Prostate gland (tissue), 2 donors: Measurements from ENCODE around the gene ATP13A3. TPM values are rescaled to one million over a fixed set of nuclear protein-coding genes. Genes with fewer than 3 reads are reported as not detected.

Experiments
- DNase-seq: peaks from one replicate; pipeline ENCODE4 v3.0.0-alpha.2; 2019; ENCODE audit warnings: low spot score
- H3K27ac ChIP-seq, 2 donors: fragments of 200-600 bp; sonication (generic); 2 replicates each; pipeline ENCODE4 v1.5.1; 2017 to 2019
- H3K27me3 ChIP-seq: fragments of 200-600 bp; sonication (generic); replicated peaks from 2 replicates; pipeline ENCODE4 v1.5.1; 2019; ENCODE audit not compliant: insufficient read depth
- H3K36me3 ChIP-seq, 2 donors: fragments of 200-600 bp; sonication (generic); 1 replicate in 1 of 2; 2 replicates in 1 of 2; pipeline versions ENCODE4 v1.5.1 to v1.8.1; 2017 to 2019
- H3K4me1 ChIP-seq: fragments of 200-600 bp; sonication (generic); replicated peaks from 2 replicates; pipeline ENCODE4 v1.5.1; 2019
- H3K4me3 ChIP-seq, 2 donors: fragments of 200-600 bp; sonication (generic); 2 replicates each; pipeline ENCODE4 v1.5.1; 2017 to 2019
- H3K9me3 ChIP-seq: fragments of 200-600 bp; sonication (generic); 2 replicates; pipeline ENCODE4 v1.5.1; 2017
- CTCF ChIP-seq, 4 experiments: fragments of 200-600 bp in 2 of 4; fragments of 450-650 bp in 2 of 4; sonication (generic) in 2 of 4; IDR thresholded peaks; 1 replicate in 3 of 4; 2 replicates in 1 of 4; pipeline ENCODE4 v1.5.1; 2016 to 2019; ENCODE audit warnings: antibody characterized with exemption in 4 of 4, mild to moderate bottlenecking in 2 of 4, moderate library complexity in 2 of 4
- POLR2A ChIP-seq: fragments of 450-650 bp; IDR thresholded peaks from one replicate; pipeline ENCODE4 v1.6.1; 2016; ENCODE audit warnings: antibody characterized with exemption, mild to moderate bottlenecking
- POLR2AphosphoS5 ChIP-seq: sonication (generic); formaldehyde crosslinking; IDR thresholded peaks from one replicate; pipeline ENCODE4 v1.6.1; 2017; ENCODE audit warnings: antibody characterized with exemption
- WGBS: methylation state at CpG from one replicate; pipeline ENCODE4 v1.1.5; 2018; 5-methylcytosine and 5-hydroxymethylcytosine counted together
- intact Hi-C: fragments of 100-400 bp; cut with DNase I; formaldehyde crosslinking; loops from one replicate; pipeline ENCODE4 v1.14.2; 2022
- total RNA-seq, 2 donors: library from RNA; depleted of rRNA; stranded (reverse); fragments of >200 nt; gene quantifications; one replicate each; pipeline ENCODE4 v1.1.0, GENCODE V29; 2016

The ATP13A3 gene
- total RNA-seq, 2 donors from 2014 or later, result 75.4 to 80.4 TPM

DNA sequence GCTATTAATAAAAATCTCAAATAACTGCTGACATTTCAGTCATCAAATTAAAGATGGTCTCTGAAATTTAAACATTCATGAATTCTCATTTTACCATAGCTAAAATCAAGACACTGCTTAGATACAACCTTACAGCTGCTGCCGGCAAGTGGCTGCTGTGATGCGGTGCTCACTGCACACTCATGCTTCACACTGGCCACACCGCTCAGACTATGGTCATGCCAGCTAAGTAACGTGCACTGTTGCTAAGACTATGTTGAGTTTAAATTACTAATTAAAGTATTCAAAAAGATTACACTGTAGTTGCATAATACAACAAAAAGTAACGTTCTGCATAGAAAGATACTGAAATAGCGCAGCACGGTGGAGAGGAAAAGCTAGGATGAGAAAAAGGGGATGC, 12.1 kb downstream of the ATP13A3 start:
- 84% methylated on average over 7 of the region's 7 CpGs for WGBS
- Histone ChIP-seq H3K27ac (no peak overlapping the region), H3K4me1 (peaks cover 4% of the 10 kb centered on the region), H3K9me3 (no peaks in the 10 kb centered on the region), H3K4me3 (no peak overlapping the region), H3K36me3 (no peaks in the 10 kb centered on the region), H3K27me3 (no peaks in the 10 kb centered on the region)
- no peak for TF ChIP-seq POLR2A
- TF ChIP-seq POLR2AphosphoS5, result no peak
- TF ChIP-seq CTCF (IDR thresholded peaks at IDR 0.05), result no peak
- intact Hi-C loops, result loop anchor here (5.0 kb wide), 1 partner anchor 98 kb away; no protein-coding TSS in a partner anchor
- no peak for DNase-seq

GRCh38 chr3:194472290-194472920, 14.4 kb downstream of the ATP13A3 start:
- DNase-seq, result peak; percentile 46
- intact Hi-C loops, result loop anchor here (2.0 to 5.0 kb wide), 2 partner anchors 100 to 122 kb away; no protein-coding TSS in a partner anchor
- no peak overlapping the region for H3K27ac ChIP-seq
- no peaks in the 10 kb centered on the region for H3K27me3 ChIP-seq
- peaks cover 4% of the 10 kb centered on the region for H3K4me1 ChIP-seq
- no peaks in the 10 kb centered on the region for H3K9me3 ChIP-seq
- no peaks in the 10 kb centered on the region for H3K36me3 ChIP-seq
- TF ChIP-seq CTCF (IDR thresholded peaks at IDR 0.05), result peak; percentile 87 to 99 (median 95)
- TF ChIP-seq POLR2AphosphoS5, result peak; percentile 30
- TF ChIP-seq POLR2A, result no peak
- 82% methylated on average over 4 of the region's 4 CpGs for WGBS
- H3K4me3 ChIP-seq, result no peak overlapping the region

DNA sequence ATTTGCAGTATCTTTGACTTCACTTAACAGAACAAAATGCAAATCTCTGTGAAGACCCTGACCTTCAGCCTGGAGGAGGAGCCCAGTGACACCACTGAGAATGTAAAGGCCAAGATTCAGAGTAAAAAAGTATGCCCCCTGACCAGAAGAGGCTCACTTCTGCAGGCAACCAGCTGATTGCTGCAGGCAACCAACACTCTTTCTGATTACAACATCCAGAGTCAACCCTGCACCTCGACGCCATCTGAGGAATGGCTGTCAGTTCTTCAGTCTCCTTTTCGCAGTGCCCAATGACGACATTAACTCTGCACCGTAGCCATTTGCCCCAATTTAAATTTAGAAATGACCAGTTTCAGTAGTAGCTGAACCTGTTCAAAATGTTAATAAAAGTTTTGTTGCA, 14.9 kb downstream of the ATP13A3 start:
- 62% methylated on average over 5 of the region's 5 CpGs for WGBS
- no peaks in the 10 kb centered on the region for H3K27me3 ChIP-seq
- TF ChIP-seq POLR2AphosphoS5, result no peak
- no peak for TF ChIP-seq CTCF (IDR thresholded peaks at IDR 0.05)
- TF ChIP-seq POLR2A, result no peak

GRCh38 chr3:194470615-194471014, 16.2 kb downstream of the ATP13A3 start:
- Histone ChIP-seq H3K27ac (no peak overlapping the region), H3K4me3 (no peak overlapping the region), H3K36me3 (no peaks in the 10 kb centered on the region), H3K9me3 (no peaks in the 10 kb centered on the region), H3K4me1 (peaks cover 4% of the 10 kb centered on the region), H3K27me3 (no peaks in the 10 kb centered on the region)
- no peak for DNase-seq
- no peak for TF ChIP-seq POLR2A
- TF ChIP-seq POLR2AphosphoS5, result no peak
- TF ChIP-seq CTCF (IDR thresholded peaks at IDR 0.05), result no peak
- WGBS, result 90% methylated on average over 4 of the region's 4 CpGs
- intact Hi-C loops, result loop anchor here (5.0 kb wide), 1 partner anchor 102 kb away; no protein-coding TSS in a partner anchor

More for the DNA sequence above, 14.9 kb downstream of the ATP13A3 start:
- DNase-seq, result no peak
- Histone ChIP-seq H3K36me3 (no peaks in the 10 kb centered on the region), H3K9me3 (no peaks in the 10 kb centered on the region), H3K4me3 (no peak overlapping the region), H3K27ac (no peak overlapping the region), H3K4me1 (peaks cover 4% of the 10 kb centered on the region)
- intact Hi-C loops, result loop anchor here (2.0 to 5.0 kb wide), 2 partner anchors 100 to 123 kb away; no protein-coding TSS in a partner anchor

GRCh38 chr3:194469977-194470376, 16.8 kb downstream of the ATP13A3 start:
- intact Hi-C loops, result loop anchor here (5.0 kb wide), 1 partner anchor 102 kb away; no protein-coding TSS in a partner anchor

More at GRCh38 chr3:194469977-194470376, 16.8 kb downstream of the ATP13A3 start:
- DNase-seq, result no peak
- Histone ChIP-seq H3K9me3 (no peaks in the 10 kb centered on the region), H3K27me3 (no peaks in the 10 kb centered on the region), H3K27ac (no peak overlapping the region), H3K4me1 (peaks cover 4% of the 10 kb centered on the region), H3K4me3 (no peak overlapping the region), H3K36me3 (no peaks in the 10 kb centered on the region)
- TF ChIP-seq CTCF (IDR thresholded peaks at IDR 0.05), result no peak
- TF ChIP-seq POLR2AphosphoS5, result no peak
- no peak for TF ChIP-seq POLR2A
